Stomach (tissue), 4 donors: ENCODE results near the gene HMGA1.

Experiments used
- CTCF ChIP-seq, 7 experiments: fragments of 450-650 bp in 4 of 7; fragments of 200-600 bp in 3 of 7; sonication (generic) in 3 of 7; IDR thresholded peaks; one replicate each; pipeline ENCODE4 v1.5.1; 2016 to 2019; ENCODE audit warnings: antibody characterized with exemption in 7 of 7, control low read depth in 2 of 7, mild to moderate bottlenecking in 1 of 7
- EP300 ChIP-seq: sonication (generic); formaldehyde crosslinking; IDR thresholded peaks from one replicate; pipeline ENCODE4 v1.6.1; 2017; ENCODE audit warnings: antibody characterized with exemption
- POLR2A ChIP-seq, 4 donors: fragments of 450-650 bp; IDR thresholded peaks; one replicate each; pipeline ENCODE4 v1.6.1; 2016; ENCODE audit warnings: antibody characterized with exemption in 4 of 4, control low read depth in 2 of 4, mild to moderate bottlenecking in 1 of 4, moderate library complexity in 1 of 4
- POLR2AphosphoS5 ChIP-seq, 3 donors: sonication (generic); formaldehyde crosslinking; IDR thresholded peaks; one replicate each; pipeline ENCODE4 v1.6.1; 2016; ENCODE audit warnings: antibody characterized with exemption in 3 of 3

DNA sequence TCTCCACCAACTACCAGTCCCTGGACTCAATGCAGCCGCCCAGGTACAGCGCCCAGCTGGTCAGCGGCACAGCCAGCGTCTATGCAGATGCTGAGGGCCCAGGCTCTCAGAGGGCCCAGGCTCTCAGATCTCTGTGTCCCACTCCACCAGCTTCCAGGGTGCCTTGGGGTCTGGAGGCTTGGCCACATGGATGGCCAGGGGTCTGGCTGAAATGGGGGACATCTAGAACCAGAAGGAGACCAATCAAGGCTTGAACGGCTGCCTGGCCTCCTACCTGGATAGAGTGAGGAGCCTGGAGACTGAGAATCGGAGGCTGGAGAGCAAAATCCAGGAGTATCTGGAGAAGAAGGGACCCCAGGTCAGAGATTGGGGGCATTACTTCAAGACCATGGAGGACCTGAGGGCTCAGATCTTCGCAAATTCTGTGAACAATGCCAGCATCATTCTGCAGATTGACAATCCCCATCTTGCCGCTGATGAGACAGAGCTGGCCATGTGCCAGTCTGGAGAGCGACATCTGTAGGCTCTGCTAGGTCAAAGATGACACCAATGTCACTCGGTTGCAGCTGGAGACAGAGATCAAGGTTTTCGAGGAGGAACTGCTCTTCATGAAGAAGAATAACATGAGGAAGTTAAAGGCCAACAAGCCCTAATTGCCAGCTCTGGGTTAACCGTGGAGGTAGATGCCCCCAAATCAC lies 46.7 kb upstream of the HMGA1 start:
- TF ChIP-seq CTCF (IDR thresholded peaks at IDR 0.05) (no peak), POLR2A (IDR thresholded peaks at IDR 0.05) (no peak), POLR2AphosphoS5 (IDR thresholded peaks at IDR 0.05) (no peak), EP300 (no peak)
